PC-3 (cell line): ENCODE measurements around the gene RAB17. TPM values are rescaled to one million over a fixed set of nuclear protein-coding genes. Genes with fewer than 3 reads are reported as not detected.

ENCODE experiments used
- ATAC-seq: fragments of 200-7000 bp; cut with Tn5 transposase; 2 replicates; pipeline ENCODE4 v1.9.1; 2020; ENCODE audit warnings: mild to moderate bottlenecking, moderate library complexity
- BruUV-seq: library from RNA; stranded (reverse); fragments of 400-500 nt; replicated peaks from 2 replicates; lab custom pipeline; 2021; lab: Mats Ljungman, UMichigan
- CTCF ChIA-PET: fragments of 300-600 bp; sonication (Branson Sonifier 250); formaldehyde crosslinking; loops from one replicate; lab custom pipeline; 2022; ENCODE audit warnings: antibody characterized with exemption; lab: Charles Lee
- POLR2A ChIA-PET: fragments of 300-600 bp; sonication (Branson Sonifier 250); formaldehyde crosslinking; loops from one replicate; lab custom pipeline; 2022; ENCODE audit warnings: antibody characterized with exemption; ENCODE audit not compliant: unreplicated experiment; lab: Charles Lee
- DNase-seq: peaks from one replicate; pipeline ENCODE4 v3.0.0-alpha.2; 2015
- H2AFZ ChIP-seq: fragments of 300-600 bp; sonication (generic); 2 replicates; pipeline ENCODE4 v1.6.0; 2016; ENCODE audit warnings: antibody characterized with exemption, low read length
- H3F3A ChIP-seq: fragments of 300-600 bp; sonication (generic); one replicate; pipeline ENCODE4 v1.6.0; 2017; ENCODE audit warnings: antibody characterized with exemption, low read length, control low read depth, mild to moderate bottlenecking; ENCODE audit not compliant: unreplicated experiment
- H3K27ac ChIP-seq: fragments of 300-600 bp; sonication (generic); 2 replicates; pipeline ENCODE4 v1.5.1; 2016; ENCODE audit warnings: mild to moderate bottlenecking, low read length
- H3K27me3 ChIP-seq: fragments of 300-600 bp; sonication (generic); 2 replicates; pipeline ENCODE4 v1.6.1; 2016; ENCODE audit warnings: low read length, mixed read lengths
- H3K36me3 ChIP-seq: fragments of 300-600 bp; sonication (generic); 2 replicates; pipeline ENCODE4 v1.6.1; 2016; ENCODE audit warnings: low read depth, mixed run types, low read length, mixed read lengths
- H3K4me1 ChIP-seq: fragments of 300-600 bp; sonication (generic); 2 replicates; pipeline ENCODE4 v1.5.1; 2016; ENCODE audit warnings: low read length; ENCODE audit not compliant: insufficient read depth
- H3K4me2 ChIP-seq: fragments of 300-600 bp; sonication (generic); 2 replicates; pipeline ENCODE4 v1.6.0; 2016; ENCODE audit warnings: low read length
- H3K4me3 ChIP-seq: fragments of 300-600 bp; sonication (generic); 2 replicates; pipeline ENCODE4 v1.5.1; 2016; ENCODE audit warnings: mild to moderate bottlenecking, low read length, mixed read lengths
- H3K79me2 ChIP-seq: fragments of 300-600 bp; sonication (generic); 2 replicates; pipeline ENCODE4 v1.6.1; 2017; ENCODE audit warnings: low read length, mixed read lengths
- H3K9ac ChIP-seq: fragments of 300-600 bp; sonication (generic); 2 replicates; pipeline ENCODE4 v1.6.0; 2016; ENCODE audit warnings: mild to moderate bottlenecking, low read length
- H3K9me2 ChIP-seq: fragments of 300-600 bp; sonication (generic); replicated peaks from 2 replicates; pipeline ENCODE4 v1.6.1; 2016; ENCODE audit warnings: mixed run types, low read length, mixed read lengths
- H3K9me3 ChIP-seq: fragments of 300-600 bp; sonication (generic); 2 replicates; pipeline ENCODE4 v1.6.1; 2016; ENCODE audit warnings: low read length, mixed read lengths
- H4K20me1 ChIP-seq: fragments of 300-600 bp; sonication (generic); 2 replicates; pipeline ENCODE4 v1.6.1; 2016; ENCODE audit warnings: low read length, mixed read lengths
- CTCF ChIP-seq: fragments of 300-600 bp; sonication (generic); conservative IDR thresholded peaks from 2 replicates; pipeline ENCODE4 v1.5.1; 2017; ENCODE audit warnings: antibody characterized with exemption, low read depth, mild to moderate bottlenecking, low read length
- EZH2 ChIP-seq: fragments of 300-600 bp; sonication (generic); IDR thresholded peaks from one replicate; pipeline ENCODE4 v1.6.1; 2017; ENCODE audit warnings: antibody characterized with exemption, mild to moderate bottlenecking, low read length; ENCODE audit not compliant: unreplicated experiment
- EZH2phosphoT487 ChIP-seq: fragments of 300-600 bp; sonication (generic); IDR thresholded peaks from 2 replicates; pipeline ENCODE4 v1.6.1; 2018; ENCODE audit warnings: mild to moderate bottlenecking, antibody characterized with exemption, low read length, borderline replicate concordance
- intact Hi-C: fragments of 100-400 bp; cut with micrococcal nuclease; formaldehyde crosslinking; loops from 2 replicates; pipeline ENCODE4 v1.9.0; 2023
- total RNA-seq: library from RNA; depleted of rRNA; stranded (reverse); fragments of >200 nt; gene quantifications from 2 replicates; pipeline ENCODE4 v1.2.3, GENCODE V29; 2014

Gene RAB17
- total RNA-seq, 1 experiment from 2014 or later: 28.9 TPM

DNA sequence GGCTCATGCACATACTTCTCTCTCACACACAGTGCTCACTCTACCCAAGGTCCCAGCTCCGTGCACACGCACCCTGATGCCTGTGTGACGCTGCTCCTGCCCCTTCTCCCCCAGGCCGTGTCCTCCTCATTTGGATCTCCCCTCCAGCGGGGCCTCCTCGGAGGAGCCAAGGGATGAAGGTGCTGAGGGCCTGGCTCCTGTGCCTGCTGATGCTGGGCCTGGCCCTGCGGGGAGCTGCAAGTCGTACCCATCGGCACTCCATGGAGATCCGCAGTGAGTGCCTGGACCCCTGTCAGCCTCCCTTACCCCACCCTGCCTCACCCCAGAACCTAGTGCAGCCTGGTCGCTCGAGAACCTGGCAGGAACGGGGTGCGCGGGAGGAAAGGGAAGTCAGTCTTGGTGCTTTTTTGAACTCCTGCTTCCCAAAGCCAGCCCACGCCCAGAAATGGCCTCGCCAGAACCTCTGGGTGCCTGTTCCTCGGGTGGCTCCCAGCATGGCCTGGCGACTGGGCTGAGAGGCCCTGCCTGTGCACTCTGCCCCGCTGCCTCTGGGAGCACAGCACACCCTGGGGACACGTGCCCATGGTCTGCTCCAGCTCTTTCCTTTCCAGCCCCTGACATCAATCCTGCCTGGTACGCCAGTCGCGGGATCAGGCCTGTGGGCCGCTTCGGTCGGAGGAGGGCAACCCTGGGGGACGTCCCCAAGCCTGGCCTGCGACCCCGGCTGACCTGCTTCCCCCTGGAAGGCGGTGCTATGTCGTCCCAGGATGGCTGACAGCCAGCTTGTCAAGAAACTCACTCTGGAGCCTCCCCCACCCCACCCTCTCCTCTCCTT is 23.9 kb downstream of the RAB17 start, which contains the start of gene PRLH:
Gene PRLH (plus strand): TSS at position 174 of the 835 bp plus-strand sequence. CDS start 0 bp downstream, at position 174.
- Histone ChIP-seq H3K9me2 (no peaks in the 10 kb centered on the region), H3K36me3 (no peaks in the 10 kb centered on the region), H3K27me3 (no peaks in the 10 kb centered on the region), H3K9ac (no peak within 1 kb of the TSS), H3K27ac (no peak within 1 kb of the TSS), H3K4me2 (no peak within 1 kb of the TSS), H3K79me2 (no peaks in the 10 kb centered on the region), H3F3A (no peaks in the 10 kb centered on the region), H3K4me1 (no peaks in the 10 kb centered on the region), H3K4me3 (no peak within 1 kb of the TSS), H3K9me3 (no peaks in the 10 kb centered on the region), H2AFZ (no peak within 1 kb of the TSS), H4K20me1 (no peaks in the 10 kb centered on the region)
- no TSS peak for BruUV-seq
- CTCF ChIA-PET: no interaction called here
- TF ChIP-seq EZH2phosphoT487 (no peak), EZH2 (no peak), CTCF (no peak)
- POLR2A ChIA-PET: no interaction called here
- DNase-seq (no peak), ATAC-seq (no peak)
- intact Hi-C loops: no loop called here

DNA sequence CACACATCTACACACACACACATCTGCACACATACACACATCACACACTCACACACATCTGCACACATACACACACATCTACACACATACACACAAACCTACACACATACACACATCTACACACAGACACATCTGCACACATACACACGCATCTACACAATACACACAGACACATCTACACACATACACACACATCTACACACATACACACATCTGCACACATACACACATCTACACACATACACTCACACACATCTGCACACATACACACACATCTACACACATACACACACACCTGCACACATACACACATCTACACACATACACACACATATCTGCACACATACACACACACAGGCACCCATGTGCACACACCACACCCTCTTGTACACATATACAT is 24.6 kb downstream of the RAB17 start:
- no peaks in the 10 kb centered on the region for H3K27me3 ChIP-seq
- H4K20me1 ChIP-seq: no peaks in the 10 kb centered on the region
- no peaks in the 10 kb centered on the region for H3K9me3 ChIP-seq
- ATAC-seq (no peak), DNase-seq (no peak)
- no peaks in the 10 kb centered on the region for H3F3A ChIP-seq
- H3K4me3 ChIP-seq: no peak overlapping the region
- H3K79me2 ChIP-seq: no peaks in the 10 kb centered on the region
- no peaks in the 10 kb centered on the region for H3K4me1 ChIP-seq
- H3K9me2 ChIP-seq: no peaks in the 10 kb centered on the region
- no peak overlapping the region for H3K9ac ChIP-seq
- no peak overlapping the region for H3K27ac ChIP-seq
- H2AFZ ChIP-seq: no peak overlapping the region
- POLR2A ChIA-PET: no interaction called here
- H3K4me2 ChIP-seq: no peak overlapping the region
- intact Hi-C loops: no loop called here
- TF ChIP-seq EZH2phosphoT487 (no peak), CTCF (no peak), EZH2 (no peak)
- CTCF ChIA-PET: no interaction called here
- H3K36me3 ChIP-seq: no peaks in the 10 kb centered on the region
- no TSS peak for BruUV-seq
